ENCODE measurements around the gene PRMT2.

GRCh38 chr21:46613391-46613790, 22.1 kb upstream of the PRMT2 start:
- TF ChIP-seq CTCF (conservative IDR thresholded peaks at IDR 0.05 in 1 of 2, IDR thresholded peaks at IDR 0.05 in 1 of 2; ENCODE audit: low read depth in 1 of 2, low read length in 2 of 2) (no peak), EZH2 (IDR thresholded peaks at IDR 0.05; ENCODE audit: low read length, missing control alignments) (no peak)
